Kidney (tissue), 14 donors: ENCODE measurements around the gene IL10RA. TPM values are rescaled to one million over a fixed set of nuclear protein-coding genes. Genes with fewer than 3 reads are reported as not detected.

Experiments used
- DNase-seq, 5 donors: peaks; one replicate each; pipeline ENCODE4 v3.0.0-alpha.2; 2013 to 2020
- FAIRE-seq: peaks from 2 replicates; lab custom pipeline; 2012; peaks lifted over from hg19 to GRCh38; lab: Jason Lieb, UNC
- H3K27ac ChIP-seq, 2 donors: one replicate each; pipeline ENCODE4 v1.7.0; 2013; ENCODE audit warnings: low read depth in 2 of 2, low read length in 2 of 2, inconsistent platforms in 1 of 2
- H3K27me3 ChIP-seq: one replicate; pipeline ENCODE4 v1.7.1; 2013; ENCODE audit warnings: low read length, inconsistent platforms; ENCODE audit not compliant: control insufficient read depth, insufficient read depth
- H3K36me3 ChIP-seq, 3 donors: one replicate each; pipeline versions ENCODE4 v1.7.0 to v1.7.1; 2013; ENCODE audit warnings: low read length in 3 of 3, control low read depth in 1 of 3, inconsistent platforms in 1 of 3; ENCODE audit not compliant: insufficient read depth in 3 of 3, control insufficient read depth in 2 of 3
- H3K4me1 ChIP-seq, 3 donors: one replicate each; pipeline versions ENCODE4 v1.7.0 to v1.7.1; 2013; ENCODE audit warnings: low read length in 3 of 3, inconsistent platforms in 1 of 3, low read depth in 1 of 3; ENCODE audit not compliant: control insufficient read depth in 2 of 3, insufficient read depth in 2 of 3
- H3K4me3 ChIP-seq, 3 donors: one replicate each; pipeline versions ENCODE4 v1.7.0 to v1.8.1; 2013; ENCODE audit warnings: low read length in 3 of 3, control low read depth in 1 of 3, inconsistent platforms in 1 of 3
- H3K9ac ChIP-seq, 3 donors: one replicate each; pipeline versions ENCODE4 v1.7.0 to v1.7.1; 2013; ENCODE audit warnings: low read length in 3 of 3, control low read depth in 1 of 3, inconsistent platforms in 1 of 3
- H3K9me3 ChIP-seq, 3 donors: one replicate each; pipeline versions ENCODE4 v1.7.0 to v1.7.1; 2013; ENCODE audit warnings: low read length in 3 of 3, control low read depth in 1 of 3, inconsistent platforms in 1 of 3; ENCODE audit not compliant: control insufficient read depth in 2 of 3, insufficient read depth in 1 of 3
- intact Hi-C: fragments of 100-400 bp; cut with DNase I; formaldehyde crosslinking; loops from one replicate; pipeline ENCODE4 v1.11.1; 2022
- polyA plus RNA-seq: library from polyadenylated mRNA; stranded (reverse); fragments of 350-450 nt; fragmentation: Illumina TruSeq; extraction: RNeasy Lipid Tissue Mini Kit (QIAGEN cat#74804); gene quantifications from one replicate; pipeline ENCODE4 v1.2.3, GENCODE V29; 2014; ENCODE audit warnings: low read depth, low replicate concordance; ENCODE audit not compliant: insufficient read depth
- total RNA-seq: library from RNA; stranded (reverse); fragmentation: NEBNext Ultra II Directional; extraction: Animal tissue kit (Norgen Biotek cat#: 25700); gene quantifications from one replicate; pipeline ENCODE4 v1.2.1, GENCODE V29; 2021
- TF ChIP-seq, protein P1 (sequence below): IDR thresholded peaks from 3 replicates; pipeline ENCODE4 v1.5.1; 2012; ENCODE audit warnings: mild to moderate bottlenecking, moderate library complexity, borderline replicate concordance; ENCODE audit not compliant: insufficient read depth; ENCODE audit errors: extremely low read depth
- donor health status: control.
- donor health status: control.
- donor health status: control.
- donor health status: control.
- donor health status: control.
- donor health status: DM: yes; HTN: yes; CAD: no.
- donor health status: Normal renal cell carcinoma (clear cell type).

Gene IL10RA
- total and polyA plus RNA-seq, 2 donors from 2014 or later = 1.8 to 37.2 TPM

GRCh38 chr11:117980720-117981119 lies 5.5 kb upstream of the IL10RA start:
- H3K4me3 ChIP-seq = no peak overlapping the region
- no peak overlapping the region for H3K9ac ChIP-seq
- TF ChIP-seq, protein P1, sequence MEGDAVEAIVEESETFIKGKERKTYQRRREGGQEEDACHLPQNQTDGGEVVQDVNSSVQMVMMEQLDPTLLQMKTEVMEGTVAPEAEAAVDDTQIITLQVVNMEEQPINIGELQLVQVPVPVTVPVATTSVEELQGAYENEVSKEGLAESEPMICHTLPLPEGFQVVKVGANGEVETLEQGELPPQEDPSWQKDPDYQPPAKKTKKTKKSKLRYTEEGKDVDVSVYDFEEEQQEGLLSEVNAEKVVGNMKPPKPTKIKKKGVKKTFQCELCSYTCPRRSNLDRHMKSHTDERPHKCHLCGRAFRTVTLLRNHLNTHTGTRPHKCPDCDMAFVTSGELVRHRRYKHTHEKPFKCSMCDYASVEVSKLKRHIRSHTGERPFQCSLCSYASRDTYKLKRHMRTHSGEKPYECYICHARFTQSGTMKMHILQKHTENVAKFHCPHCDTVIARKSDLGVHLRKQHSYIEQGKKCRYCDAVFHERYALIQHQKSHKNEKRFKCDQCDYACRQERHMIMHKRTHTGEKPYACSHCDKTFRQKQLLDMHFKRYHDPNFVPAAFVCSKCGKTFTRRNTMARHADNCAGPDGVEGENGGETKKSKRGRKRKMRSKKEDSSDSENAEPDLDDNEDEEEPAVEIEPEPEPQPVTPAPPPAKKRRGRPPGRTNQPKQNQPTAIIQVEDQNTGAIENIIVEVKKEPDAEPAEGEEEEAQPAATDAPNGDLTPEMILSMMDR = no peak
- H3K27ac ChIP-seq = no peak overlapping the region
- FAIRE-seq (no peak), DNase-seq (no peak)
- H3K36me3 ChIP-seq = no peaks in the 10 kb centered on the region
- no peaks in the 10 kb centered on the region for H3K9me3 ChIP-seq
- intact Hi-C loops = no loop called here
- peaks cover 0 to under 1% (median 0%) of the 10 kb centered on the region in 3 donors for H3K4me1 ChIP-seq
- no peaks in the 10 kb centered on the region for H3K27me3 ChIP-seq

- Histone ChIP-seq H3K9ac (no peak overlapping the region), H3K9me3 (no peaks in the 10 kb centered on the region), H3K36me3 (no peaks in the 10 kb centered on the region), H3K4me1 (peaks cover 0 to 8% (median 0%) of the 10 kb centered on the region in 3 donors), H3K4me3 (no peak overlapping the region), H3K27me3 (peaks cover 10% of the 10 kb centered on the region), H3K27ac (no peak overlapping the region)
- intact Hi-C loops = no loop called here
- no peak for DNase-seq
- no peak for FAIRE-seq
- TF ChIP-seq, protein P1 = no peak
Observed at GRCh38 chr11:117983163-117983475, 3.1 kb upstream of the IL10RA start.

GRCh38 chr11:117984476-117984875 lies 1.7 kb upstream of the IL10RA start:
- FAIRE-seq = no peak
- H3K9me3 ChIP-seq = no peaks in the 10 kb centered on the region

More at GRCh38 chr11:117984476-117984875, 1.7 kb upstream of the IL10RA start:
- intact Hi-C loops = no loop called here
- TF ChIP-seq, protein P1 = no peak
- Histone ChIP-seq H3K4me3 (no peak overlapping the region), H3K36me3 (no peaks in the 10 kb centered on the region), H3K27ac (no peak overlapping the region), H3K27me3 (peaks cover 10% of the 10 kb centered on the region), H3K4me1 (peaks cover 0 to 8% (median 0%) of the 10 kb centered on the region in 3 donors), H3K9ac (no peak overlapping the region)
- DNase-seq = no peak
